Mammary epithelial cell (primary cell): ENCODE results near the gene SLC7A7.

Experiments used
- CTCF ChIP-seq, 2 donors: IDR thresholded peaks in 1 of 2; conservative IDR thresholded peaks in 1 of 2; 2 replicates each; pipeline ENCODE4 v1.5.1; 2011 to 2012; ENCODE audit warnings: inconsistent platforms in 2 of 2, low read length in 2 of 2, mild to moderate bottlenecking in 2 of 2, control low read depth in 1 of 2, low read depth in 1 of 2; ENCODE audit not compliant: insufficient read depth in 1 of 2; ENCODE audit errors: extremely low read depth in 1 of 2
- EZH2 ChIP-seq: IDR thresholded peaks from 2 replicates; pipeline ENCODE4 v1.6.1; 2012; ENCODE audit warnings: low read length, inconsistent platforms, borderline replicate concordance

GRCh38 chr14:22864979-22865378, 49.7 kb upstream of the SLC7A7 start:
- no peak for TF ChIP-seq CTCF (conservative IDR thresholded peaks at IDR 0.05 in 1 of 2, IDR thresholded peaks at IDR 0.05 in 1 of 2; ENCODE audit: extremely low read depth in 1 of 2, insufficient read depth in 1 of 2, low read depth in 1 of 2, low read length in 2 of 2)
- TF ChIP-seq EZH2 = no peak
